Measurements from ENCODE around the gene PPP2R3C.
"Not testable (repeated sequence)": the region's sequence is repeated elsewhere in the genome, so short reads cannot be mapped to it uniquely, and the experiment has no call there.

Gene PPP2R3C

GRCh38 chr14:35051796-35052195 lies 70.0 kb downstream of the PPP2R3C start:
- DNase-seq (ENCODE audit: low spot score): no peak

GRCh38 chr14:35050652-35051051 lies 71.1 kb downstream of the PPP2R3C start:
- DNase-seq (ENCODE audit: low spot score): no peak

GRCh38 chr14:35047976-35048513 lies 73.7 kb downstream of the PPP2R3C start:
- no peak for DNase-seq (ENCODE audit: low spot score)

- DNase-seq (ENCODE audit: low spot score): no peak
These were observed 74.8 kb downstream of the PPP2R3C start for GRCh38 chr14:35046751-35047536.

- DNase-seq (ENCODE audit: low spot score): peak; percentile 98
These were observed 75.6 kb downstream of the PPP2R3C start, which contains the start of gene FAM177A1 for GRCh38 chr14:35046048-35046750. Gene FAM177A1, plus strand, starts transcription at chr14:35046272. Its CDS starts 192 bp downstream, at chr14:35046464.

- DNase-seq (ENCODE audit: low spot score): no peak
These were observed 76.1 kb downstream of the PPP2R3C start for GRCh38 chr14:35045798-35046047.

GRCh38 chr14:35044939-35045797 lies 76.6 kb downstream of the PPP2R3C start:
- DNase-seq (ENCODE audit: low spot score): no peak

- DNase-seq (ENCODE audit: low spot score): no peak
These were observed 78.7 kb downstream of the PPP2R3C start for GRCh38 chr14:35043046-35043445.

GRCh38 chr14:35042632-35043031 lies 79.2 kb downstream of the PPP2R3C start:
- DNase-seq (ENCODE audit: low spot score): no peak

- not testable (repeated sequence) for DNase-seq (ENCODE audit: low spot score)
These were observed 83.5 kb downstream of the PPP2R3C start for GRCh38 chr14:35038312-35038711.

Measured in D341Med (cell line).